AG04449 (cell line): ENCODE measurements around the gene ARPC5.
A peak's percentile ranks its signal among the peaks of the same experiment; 100 is the strongest.
"Not testable (repeated sequence)": the region's sequence is repeated elsewhere in the genome, so short reads cannot be mapped to it uniquely, and the experiment has no call there.

Experiments
- CTCF ChIA-PET: fragments of 350-600 bp; formaldehyde crosslinking; extraction: SDS; loops from one replicate; lab custom pipeline; 2021; ENCODE audit warnings: antibody characterized with exemption; lab: Yijun Ruan, JAX
- POLR2A ChIA-PET: fragments of 400-600, 350-600 bp; formaldehyde crosslinking; extraction: SDS; loops from one replicate; lab custom pipeline; 2020; ENCODE audit warnings: antibody characterized with exemption, inconsistent platforms; lab: Yijun Ruan, JAX
- DNase-seq: peaks from one replicate; pipeline ENCODE4 v3.0.0-alpha.2; 2010; ENCODE audit warnings: low read depth, low spot score
- H3K4me3 ChIP-seq: 2 replicates; pipeline ENCODE4 v1.5.1; 2011; ENCODE audit warnings: low read depth, mild to moderate bottlenecking, control low read depth, low read length
- TF ChIP-seq, protein P1 (sequence below): IDR thresholded peaks from one replicate; pipeline ENCODE4 v1.5.1; 2011; ENCODE audit warnings: mild to moderate bottlenecking, moderate library complexity, low read length, control low read depth, inconsistent platforms; ENCODE audit not compliant: insufficient read depth; ENCODE audit errors: missing control alignments

Gene ARPC5

DNA sequence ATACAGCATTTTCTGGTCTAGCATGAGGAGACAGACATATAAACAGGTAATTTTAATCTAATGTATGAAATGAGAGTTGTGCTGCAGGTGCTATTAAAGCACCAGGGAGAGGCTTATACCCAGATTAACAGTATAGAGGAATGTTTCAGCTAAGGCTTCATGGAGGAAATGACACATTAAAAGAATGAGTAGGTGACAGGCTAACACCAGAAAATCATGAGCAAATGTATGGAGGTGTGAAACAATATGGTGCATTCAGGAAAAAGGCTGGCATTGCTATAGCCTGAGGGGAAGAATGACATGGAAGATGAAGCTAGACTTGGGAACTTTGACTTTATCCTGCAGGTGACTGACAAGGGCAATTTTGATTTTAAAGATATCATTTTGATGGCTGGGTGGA is 7.0 kb downstream of the ARPC5 start:
- POLR2A ChIA-PET = no interaction called here

DNA sequence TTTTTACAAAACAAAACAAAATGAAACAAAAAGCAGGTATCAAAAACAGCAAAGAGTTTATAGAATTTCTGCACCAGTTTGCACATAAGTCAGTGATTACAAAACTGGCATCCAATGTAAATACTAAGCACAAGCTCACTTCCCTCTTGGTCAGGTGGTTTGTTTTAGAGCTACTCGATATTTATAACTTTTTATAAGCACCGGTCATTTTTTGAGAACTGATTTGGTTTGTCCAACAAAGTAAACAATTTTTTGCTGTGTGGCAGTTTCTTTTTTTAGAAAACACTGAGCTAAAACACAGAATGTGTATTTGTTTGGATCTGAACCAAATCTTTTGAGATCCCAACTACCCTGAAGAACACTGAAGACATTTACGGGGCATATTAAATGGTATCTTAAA is 9.3 kb downstream of the ARPC5 start:
- DNase-seq, H3K4me3 ChIP-seq: not testable (repeated sequence)
- CTCF ChIA-PET = interaction anchor here (0.8 to 1.7 kb wide), 3 partner anchors 13 to 59 kb away, joined by 3 to 7 read pairs (median 3); no protein-coding TSS in a partner anchor
- POLR2A ChIA-PET = interaction anchor here (0.8 kb wide), 1 partner anchor 8 kb away, joined by 3 read pairs; no protein-coding TSS in a partner anchor

More for the DNA sequence above, 7.0 kb downstream of the ARPC5 start:
- CTCF ChIA-PET = interaction anchor here (0.9 to 1.5 kb wide), 5 partner anchors 8 to 288 kb away, joined by 3 to 6 read pairs (median 5); no protein-coding TSS in a partner anchor
- DNase-seq = no peak
- TF ChIP-seq, protein P1, sequence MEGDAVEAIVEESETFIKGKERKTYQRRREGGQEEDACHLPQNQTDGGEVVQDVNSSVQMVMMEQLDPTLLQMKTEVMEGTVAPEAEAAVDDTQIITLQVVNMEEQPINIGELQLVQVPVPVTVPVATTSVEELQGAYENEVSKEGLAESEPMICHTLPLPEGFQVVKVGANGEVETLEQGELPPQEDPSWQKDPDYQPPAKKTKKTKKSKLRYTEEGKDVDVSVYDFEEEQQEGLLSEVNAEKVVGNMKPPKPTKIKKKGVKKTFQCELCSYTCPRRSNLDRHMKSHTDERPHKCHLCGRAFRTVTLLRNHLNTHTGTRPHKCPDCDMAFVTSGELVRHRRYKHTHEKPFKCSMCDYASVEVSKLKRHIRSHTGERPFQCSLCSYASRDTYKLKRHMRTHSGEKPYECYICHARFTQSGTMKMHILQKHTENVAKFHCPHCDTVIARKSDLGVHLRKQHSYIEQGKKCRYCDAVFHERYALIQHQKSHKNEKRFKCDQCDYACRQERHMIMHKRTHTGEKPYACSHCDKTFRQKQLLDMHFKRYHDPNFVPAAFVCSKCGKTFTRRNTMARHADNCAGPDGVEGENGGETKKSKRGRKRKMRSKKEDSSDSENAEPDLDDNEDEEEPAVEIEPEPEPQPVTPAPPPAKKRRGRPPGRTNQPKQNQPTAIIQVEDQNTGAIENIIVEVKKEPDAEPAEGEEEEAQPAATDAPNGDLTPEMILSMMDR = no peak
- H3K4me3 ChIP-seq = no peak overlapping the region

DNA sequence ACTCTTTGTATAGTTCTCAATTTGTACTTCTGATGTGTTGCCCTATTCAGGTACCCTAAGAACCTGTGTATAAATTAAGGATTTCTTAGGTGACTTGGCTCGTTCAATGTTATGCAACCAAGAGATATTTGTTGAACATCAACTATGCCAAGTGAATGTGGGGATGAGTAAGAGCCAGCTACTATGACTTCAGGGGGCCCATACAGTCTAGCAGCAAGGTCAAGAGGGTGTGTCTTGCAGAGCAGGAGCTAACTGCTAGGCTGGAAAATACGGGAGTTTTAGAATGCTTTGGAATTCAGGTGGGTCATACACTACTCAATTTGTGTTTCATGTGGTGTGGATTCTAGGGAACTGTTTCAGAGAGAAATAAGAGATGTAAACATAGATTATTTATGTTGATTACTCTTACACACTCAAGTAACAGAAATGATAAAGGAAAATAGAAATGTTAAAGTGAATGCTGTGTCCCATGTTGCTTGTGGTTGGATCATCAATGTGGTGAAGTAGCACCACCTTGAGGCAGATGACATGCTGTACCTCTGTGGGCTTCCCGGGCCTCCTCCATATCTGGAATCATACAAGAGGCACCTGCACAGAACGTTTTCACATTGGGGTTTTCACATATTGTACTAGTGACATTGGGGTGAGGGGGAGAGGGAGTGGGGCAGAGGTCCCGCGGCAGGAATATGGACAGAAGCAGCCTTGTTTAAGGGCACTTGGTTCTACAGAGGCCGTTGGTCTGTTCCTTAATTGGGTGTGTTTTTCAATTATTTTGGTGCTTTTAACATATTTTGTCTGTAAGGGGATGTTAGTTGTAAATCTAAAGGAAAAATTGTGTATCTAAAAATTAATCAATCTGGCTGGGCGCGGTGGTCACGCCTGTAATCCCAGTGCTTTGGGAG is 12.4 kb downstream of the ARPC5 start:
- CTCF ChIA-PET = interaction anchor here (0.8 to 1.4 kb wide), 6 partner anchors 9 to 341 kb away, joined by 3 to 10 read pairs (median 4); no protein-coding TSS in a partner anchor
- POLR2A ChIA-PET = interaction anchor here (0.5 kb wide), 1 partner anchor 152 kb away, joined by 3 read pairs; no protein-coding TSS in a partner anchor

DNA sequence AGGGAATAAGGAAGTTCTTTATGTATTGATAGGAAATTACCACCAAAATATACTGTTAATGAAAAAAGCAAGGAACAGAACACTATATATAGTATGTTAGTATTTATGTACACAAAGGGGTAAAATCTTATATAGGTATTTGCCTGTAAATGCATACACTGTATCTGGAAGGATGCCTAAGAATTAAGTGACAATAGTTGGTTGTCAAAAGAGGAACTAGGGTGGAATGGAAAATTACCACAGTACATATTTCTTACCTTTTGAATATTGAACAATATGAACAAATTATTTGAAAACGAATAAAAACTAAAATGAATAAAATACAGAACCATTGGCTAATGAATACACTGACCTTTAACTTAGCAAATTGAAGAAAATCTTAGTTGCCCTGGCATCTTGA is 13.6 kb downstream of the ARPC5 start:
- no peak overlapping the region for H3K4me3 ChIP-seq
- ChIA-PET CTCF (interaction anchor here (1.1 to 1.4 kb wide), 2 partner anchors 12 to 153 kb away, joined by 3 to 10 read pairs; no protein-coding TSS in a partner anchor), POLR2A (no interaction called here)
- DNase-seq = no peak
- TF ChIP-seq, protein P1 = no peak

More for the DNA sequence above, 12.4 kb downstream of the ARPC5 start:
- no peak overlapping the region for H3K4me3 ChIP-seq
- no peak for DNase-seq
- TF ChIP-seq, protein P1 = peak; percentile 67

DNA sequence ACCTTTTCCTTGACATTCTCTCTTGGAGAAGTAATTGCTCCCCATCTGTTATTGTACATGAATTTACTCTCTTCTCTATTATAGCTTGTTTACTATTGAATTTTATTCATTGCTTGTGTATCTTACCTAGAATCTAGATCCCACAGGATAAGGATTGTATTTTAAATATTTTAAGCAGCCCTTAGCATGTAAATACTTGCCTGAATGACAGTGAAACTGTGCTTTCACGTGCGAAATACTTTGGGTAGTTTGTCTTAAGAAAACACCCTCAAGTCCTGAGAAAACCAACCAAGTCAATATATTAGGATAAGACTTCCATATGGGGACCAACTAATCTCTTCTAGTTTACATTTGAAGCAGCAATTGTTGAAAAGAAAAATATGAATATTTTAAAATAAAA is 15.3 kb downstream of the ARPC5 start:
- TF ChIP-seq, protein P1 = no peak
- DNase-seq = no peak
- H3K4me3 ChIP-seq = no peak overlapping the region
- CTCF ChIA-PET = interaction anchor here (0.6 to 1.4 kb wide), 3 partner anchors 9 to 13 kb away, joined by 3 to 5 read pairs (median 4); no protein-coding TSS in a partner anchor
- POLR2A ChIA-PET = interaction anchor here (0.7 kb wide), 1 partner anchor 11 kb away, joined by 3 read pairs; no protein-coding TSS in a partner anchor

DNA sequence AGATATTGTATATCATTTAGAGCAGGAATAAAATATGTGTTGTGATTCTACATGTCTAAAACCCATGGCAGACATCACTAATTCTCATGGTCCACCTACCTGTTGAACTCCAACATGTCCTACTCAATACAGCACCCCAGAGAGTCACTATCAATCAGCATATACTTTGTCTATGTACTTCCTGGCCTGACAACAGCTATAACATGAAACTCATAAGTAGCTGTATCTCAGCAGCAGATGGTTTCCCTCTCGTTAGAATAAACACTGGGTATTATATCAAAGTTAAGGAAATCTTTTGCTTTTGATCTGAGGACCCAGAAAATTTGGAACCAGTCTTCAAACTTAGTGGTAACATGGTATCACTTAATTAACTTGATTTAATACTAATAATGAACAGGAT is 15.8 kb downstream of the ARPC5 start:
- no peak for DNase-seq
- TF ChIP-seq, protein P1 = no peak
- CTCF ChIA-PET = interaction anchor here (0.6 to 1.4 kb wide), 3 partner anchors 9 to 14 kb away, joined by 3 to 5 read pairs (median 4); no protein-coding TSS in a partner anchor
- no peak overlapping the region for H3K4me3 ChIP-seq
- POLR2A ChIA-PET = interaction anchor here (0.7 kb wide), 1 partner anchor 11 kb away, joined by 3 read pairs; no protein-coding TSS in a partner anchor

DNA sequence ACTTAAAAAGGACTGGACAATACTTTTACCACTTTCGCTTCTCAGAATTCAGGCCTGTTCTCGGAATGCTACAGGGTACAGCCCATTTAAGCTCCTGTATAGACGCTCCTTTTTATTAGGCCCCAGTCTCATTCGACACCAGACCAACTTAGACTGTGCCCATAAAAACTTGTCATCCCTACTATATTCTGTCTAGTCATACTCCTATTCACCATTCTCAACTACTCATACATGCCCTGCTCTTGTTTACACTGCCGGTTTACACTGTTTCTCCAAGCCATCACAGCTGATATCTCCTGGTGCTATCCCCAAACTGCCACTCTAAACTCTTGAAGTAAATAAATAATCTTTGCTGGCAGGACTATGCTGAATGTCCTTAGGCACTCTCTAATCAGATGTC is 17.4 kb downstream of the ARPC5 start:
- H3K4me3 ChIP-seq, POLR2A ChIA-PET, DNase-seq, CTCF ChIA-PET: not testable (repeated sequence)

DNA sequence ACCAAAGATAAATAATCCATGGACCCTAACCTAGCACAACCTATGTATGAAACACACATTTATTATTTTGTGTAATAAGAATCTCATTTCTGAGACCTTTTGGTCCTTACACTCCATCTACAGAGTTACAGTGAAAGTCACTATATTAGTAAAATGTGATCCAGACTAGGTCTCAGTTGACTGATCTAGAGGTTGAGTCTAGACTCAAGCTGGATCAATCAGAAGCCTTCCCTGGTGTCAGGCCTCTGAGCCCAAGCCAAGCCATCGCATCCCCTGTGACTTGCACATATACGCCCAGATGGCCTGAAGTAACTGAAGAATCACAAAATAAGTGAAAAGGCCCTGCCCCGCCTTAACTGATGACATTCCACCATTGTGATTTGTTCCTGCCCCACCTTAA is 22.6 kb downstream of the ARPC5 start:
- CTCF ChIA-PET = interaction anchor here (0.8 to 1.2 kb wide), 2 partner anchors 14 to 21 kb away, joined by 3 to 4 read pairs; no protein-coding TSS in a partner anchor
- DNase-seq, POLR2A ChIA-PET, H3K4me3 ChIP-seq: not testable (repeated sequence)
